Measurements from ENCODE around the gene IVD.

GRCh38 chr15:40388941-40389823 is 16.4 kb upstream of the IVD start:
- TF ChIP-seq YY1 (IDR thresholded peaks at IDR 0.05; ENCODE audit: insufficient read depth, insufficient read length): no peak
- TF ChIP-seq SUZ12 (IDR thresholded peaks at IDR 0.05; ENCODE audit: extremely low read depth, insufficient read depth, insufficient read length): no peak
- no peak for TF ChIP-seq ZNF274 (IDR thresholded peaks at IDR 0.05; ENCODE audit: low read depth, low read length)

Data from NT2/D1 (cell line).